ENCODE data around the gene LITAF. TPM values are rescaled to one million over a fixed set of nuclear protein-coding genes. Genes with fewer than 3 reads are reported as not detected.

The LITAF gene
- total RNA-seq, 1 donor from 2014 or later: 42.5 TPM

DNA sequence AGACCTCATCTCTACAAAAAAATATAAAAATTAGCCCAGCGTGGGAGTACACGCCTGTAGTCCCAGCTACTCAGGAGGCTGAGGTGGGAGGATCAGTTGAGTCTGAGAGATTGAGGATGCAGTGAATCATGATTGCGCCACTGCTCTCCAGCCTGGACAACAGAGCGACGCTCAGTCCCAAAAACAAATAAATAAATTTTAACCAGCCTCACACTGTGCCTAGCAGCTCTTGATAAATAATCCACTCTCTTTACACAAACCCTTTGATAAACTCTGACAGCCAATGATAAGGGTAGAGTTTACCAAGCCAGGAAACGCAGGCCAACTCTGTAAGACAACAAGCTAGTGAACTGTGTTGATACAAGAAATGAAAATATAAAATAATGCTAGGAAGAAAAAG is 32.7 kb downstream of the LITAF start:
- no peaks in the 10 kb centered on the region for H3K9me3 ChIP-seq (ENCODE audit: low read depth)
- no peaks in the 10 kb centered on the region for H3K36me3 ChIP-seq
- H3F3A ChIP-seq (ENCODE audit: low read depth): no peaks in the 10 kb centered on the region
- Mint-ChIP-seq H3K4me1 (no peaks in the 10 kb centered on the region), H3K36me3 (peaks cover 28% of the 10 kb centered on the region), H3K9me3 (peaks cover 15% of the 10 kb centered on the region), H3K27ac (no peak overlapping the region), H3K4me3 (no peak overlapping the region), H3K27me3 (ENCODE audit: insufficient read depth, low read depth) (no peaks in the 10 kb centered on the region)
- no peaks in the 10 kb centered on the region for H3K4me1 ChIP-seq
- no peak overlapping the region for H3K27ac ChIP-seq
- H2AFZ ChIP-seq (replicated peaks): no peak overlapping the region
- H4K20me1 ChIP-seq (ENCODE audit: low read depth): no peaks in the 10 kb centered on the region
- no peak for DNase-seq (ENCODE audit: low spot score)
- no peak overlapping the region for H3K9ac ChIP-seq
- peaks cover 8% of the 10 kb centered on the region for H3K79me2 ChIP-seq (ENCODE audit: low read depth)
- no peaks in the 10 kb centered on the region for H3K27me3 ChIP-seq
- no peak overlapping the region for H3K4me2 ChIP-seq
- TF ChIP-seq EZH2phosphoT487 (IDR thresholded peaks at IDR 0.05) (no peak), EZH2 (IDR thresholded peaks at IDR 0.05) (no peak)
- H3K4me3 ChIP-seq: no peak overlapping the region

DNA sequence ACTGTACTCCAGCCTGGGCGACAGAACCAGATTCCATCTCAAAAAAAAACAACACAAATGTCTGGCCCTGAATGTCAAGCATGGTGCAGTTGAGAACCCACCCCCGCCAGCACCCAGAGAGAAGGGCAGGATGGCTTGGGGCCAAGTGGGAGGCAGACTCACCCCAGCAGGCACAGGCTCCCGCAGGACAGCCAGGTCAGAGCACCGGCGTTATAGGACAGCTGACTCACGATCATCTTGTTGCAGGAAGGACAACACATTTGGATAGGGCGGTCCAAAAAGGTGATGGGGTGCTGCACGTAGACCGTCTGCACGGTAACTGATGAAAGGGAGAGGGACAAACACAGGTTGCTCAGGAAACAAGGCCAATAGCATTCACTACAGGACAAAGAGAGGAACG is 33.3 kb downstream of the LITAF start:
- Histone ChIP-seq H2AFZ (replicated peaks) (no peak overlapping the region), H3K4me2 (no peak overlapping the region), H3K4me3 (no peak overlapping the region), H3K27ac (no peak overlapping the region), H3K4me1 (no peaks in the 10 kb centered on the region), H3K9me3 (ENCODE audit: low read depth) (no peaks in the 10 kb centered on the region), H3K79me2 (ENCODE audit: low read depth) (peaks cover 2% of the 10 kb centered on the region), H3F3A (ENCODE audit: low read depth) (no peaks in the 10 kb centered on the region), H4K20me1 (ENCODE audit: low read depth) (no peaks in the 10 kb centered on the region), H3K36me3 (no peaks in the 10 kb centered on the region), H3K9ac (no peak overlapping the region), H3K27me3 (no peaks in the 10 kb centered on the region)
- no peak for DNase-seq (ENCODE audit: low spot score)
- H3K36me3 Mint-ChIP-seq: peaks cover 29% of the 10 kb centered on the region
- H3K9me3 Mint-ChIP-seq: peaks cover 15% of the 10 kb centered on the region
- H3K27ac Mint-ChIP-seq: no peak overlapping the region
- no peaks in the 10 kb centered on the region for H3K27me3 Mint-ChIP-seq (ENCODE audit: insufficient read depth, low read depth)
- TF ChIP-seq EZH2phosphoT487 (IDR thresholded peaks at IDR 0.05) (no peak), EZH2 (IDR thresholded peaks at IDR 0.05) (no peak)
- TF ChIP-seq, protein P1, sequence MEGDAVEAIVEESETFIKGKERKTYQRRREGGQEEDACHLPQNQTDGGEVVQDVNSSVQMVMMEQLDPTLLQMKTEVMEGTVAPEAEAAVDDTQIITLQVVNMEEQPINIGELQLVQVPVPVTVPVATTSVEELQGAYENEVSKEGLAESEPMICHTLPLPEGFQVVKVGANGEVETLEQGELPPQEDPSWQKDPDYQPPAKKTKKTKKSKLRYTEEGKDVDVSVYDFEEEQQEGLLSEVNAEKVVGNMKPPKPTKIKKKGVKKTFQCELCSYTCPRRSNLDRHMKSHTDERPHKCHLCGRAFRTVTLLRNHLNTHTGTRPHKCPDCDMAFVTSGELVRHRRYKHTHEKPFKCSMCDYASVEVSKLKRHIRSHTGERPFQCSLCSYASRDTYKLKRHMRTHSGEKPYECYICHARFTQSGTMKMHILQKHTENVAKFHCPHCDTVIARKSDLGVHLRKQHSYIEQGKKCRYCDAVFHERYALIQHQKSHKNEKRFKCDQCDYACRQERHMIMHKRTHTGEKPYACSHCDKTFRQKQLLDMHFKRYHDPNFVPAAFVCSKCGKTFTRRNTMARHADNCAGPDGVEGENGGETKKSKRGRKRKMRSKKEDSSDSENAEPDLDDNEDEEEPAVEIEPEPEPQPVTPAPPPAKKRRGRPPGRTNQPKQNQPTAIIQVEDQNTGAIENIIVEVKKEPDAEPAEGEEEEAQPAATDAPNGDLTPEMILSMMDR (IDR thresholded peaks at IDR 0.05): no peak
- H3K4me3 Mint-ChIP-seq: no peak overlapping the region
- no peaks in the 10 kb centered on the region for H3K4me1 Mint-ChIP-seq

DNA sequence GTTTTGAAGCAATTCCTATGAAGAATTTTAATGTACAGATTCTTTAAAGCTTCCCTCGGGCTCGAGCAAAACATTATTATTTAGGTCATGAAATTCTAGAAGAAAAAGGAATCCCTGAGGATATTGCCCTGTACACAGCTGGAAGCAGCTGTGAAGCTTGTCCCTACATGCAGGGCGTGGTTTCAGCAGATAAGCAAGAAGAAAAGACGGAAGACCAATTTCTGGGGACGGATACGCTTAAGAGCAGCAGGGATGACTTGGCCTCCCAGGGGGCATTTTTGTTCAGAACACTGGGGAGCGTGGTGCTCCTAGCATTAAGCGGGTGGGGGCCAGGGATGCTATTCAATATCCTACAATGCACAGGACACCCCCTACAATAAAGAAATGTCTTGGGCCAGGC is 34.3 kb downstream of the LITAF start:
- no peak overlapping the region for H3K4me3 ChIP-seq
- H3K36me3 ChIP-seq: no peaks in the 10 kb centered on the region
- peaks cover 17% of the 10 kb centered on the region for H3K9me3 Mint-ChIP-seq
- H3K27me3 ChIP-seq: no peaks in the 10 kb centered on the region
- DNase-seq (ENCODE audit: low spot score): no peak
- H3K36me3 Mint-ChIP-seq: peaks cover 32% of the 10 kb centered on the region
- H3K4me1 ChIP-seq: no peaks in the 10 kb centered on the region
- no peaks in the 10 kb centered on the region for H4K20me1 ChIP-seq (ENCODE audit: low read depth)
- H3K9me3 ChIP-seq (ENCODE audit: low read depth): no peaks in the 10 kb centered on the region
- no peaks in the 10 kb centered on the region for H3K4me1 Mint-ChIP-seq
- H3K27ac Mint-ChIP-seq: no peak overlapping the region
- no peak overlapping the region for H3K4me3 Mint-ChIP-seq
- H3K27ac ChIP-seq: no peak overlapping the region
- no peaks in the 10 kb centered on the region for H3K79me2 ChIP-seq (ENCODE audit: low read depth)
- no peaks in the 10 kb centered on the region for H3F3A ChIP-seq (ENCODE audit: low read depth)
- no peak overlapping the region for H2AFZ ChIP-seq (replicated peaks)
- no peak overlapping the region for H3K4me2 ChIP-seq
- H3K9ac ChIP-seq: no peak overlapping the region
- no peak for TF ChIP-seq EZH2 (IDR thresholded peaks at IDR 0.05)
- no peak for TF ChIP-seq EZH2phosphoT487 (IDR thresholded peaks at IDR 0.05)
- TF ChIP-seq, protein P1 (IDR thresholded peaks at IDR 0.05): no peak
- no peaks in the 10 kb centered on the region for H3K27me3 Mint-ChIP-seq (ENCODE audit: insufficient read depth, low read depth)

DNA sequence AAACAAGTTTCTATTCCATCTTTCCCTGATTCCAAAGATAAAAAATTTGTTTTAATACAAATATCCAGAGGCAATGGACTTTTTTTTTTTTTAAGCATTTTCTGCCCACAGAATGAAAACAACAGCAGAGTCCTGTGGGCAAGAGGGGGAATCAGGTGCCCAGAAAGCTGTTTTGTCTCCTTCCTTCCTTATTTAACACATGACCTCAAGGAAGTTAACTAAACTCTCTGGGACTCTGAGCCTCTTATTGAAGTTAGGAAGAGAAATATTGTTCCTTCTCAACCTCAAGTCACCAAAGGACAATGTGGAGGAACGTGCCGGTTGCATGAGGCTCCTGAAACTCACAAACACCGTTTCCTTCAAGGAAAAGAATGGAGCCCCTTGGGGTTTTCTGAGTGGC is 34.9 kb downstream of the LITAF start:
- Histone ChIP-seq H3K9ac (no peak overlapping the region), H3K27ac (no peak overlapping the region), H3K79me2 (ENCODE audit: low read depth) (no peaks in the 10 kb centered on the region), H3K4me3 (no peak overlapping the region), H3K4me1 (no peaks in the 10 kb centered on the region), H2AFZ (replicated peaks) (no peak overlapping the region), H3F3A (ENCODE audit: low read depth) (no peaks in the 10 kb centered on the region), H4K20me1 (ENCODE audit: low read depth) (no peaks in the 10 kb centered on the region), H3K4me2 (no peak overlapping the region), H3K36me3 (no peaks in the 10 kb centered on the region), H3K27me3 (no peaks in the 10 kb centered on the region), H3K9me3 (ENCODE audit: low read depth) (no peaks in the 10 kb centered on the region)
- H3K36me3 Mint-ChIP-seq: peaks cover 29% of the 10 kb centered on the region
- H3K27me3 Mint-ChIP-seq (ENCODE audit: insufficient read depth, low read depth): no peaks in the 10 kb centered on the region
- H3K4me1 Mint-ChIP-seq: peaks cover 4% of the 10 kb centered on the region
- TF ChIP-seq EZH2 (IDR thresholded peaks at IDR 0.05) (no peak), EZH2phosphoT487 (IDR thresholded peaks at IDR 0.05) (no peak)
- TF ChIP-seq, protein P1 (IDR thresholded peaks at IDR 0.05): no peak
- no peak overlapping the region for H3K4me3 Mint-ChIP-seq
- no peak overlapping the region for H3K27ac Mint-ChIP-seq
- no peak for DNase-seq (ENCODE audit: low spot score)
- H3K9me3 Mint-ChIP-seq: peaks cover 15% of the 10 kb centered on the region

Measured in neural progenitor cell (in vitro differentiated cells).